SK-N-SH (cell line): ENCODE results near the gene ANXA1. TPM values are rescaled to one million over a fixed set of nuclear protein-coding genes. Genes with fewer than 3 reads are reported as not detected.

Experiments used
- CTCF ChIA-PET: fragments of 300-600, 350-600 bp; formaldehyde crosslinking; extraction: SDS; loops from one replicate; lab custom pipeline; 2021; lab: Yijun Ruan, JAX
- POLR2A ChIA-PET: fragments of 350-600 bp; sonication (Branson Sonifier 250); formaldehyde crosslinking; extraction: SDS; loops from one replicate; lab custom pipeline; 2020; ENCODE audit warnings: antibody characterized with exemption, inconsistent platforms; lab: Yijun Ruan, JAX
- DNase-seq: peaks from one replicate; pipeline ENCODE4 v3.0.0; 2012
- H2AFZ ChIP-seq: fragments of 200-600 bp; sonication (generic); 2 replicates; pipeline ENCODE4 v1.8.1; 2016; ENCODE audit warnings: antibody characterized with exemption, mild to moderate bottlenecking, low read depth
- H3F3A ChIP-seq: fragments of 200-600 bp; sonication (generic); replicated peaks from 2 replicates; pipeline ENCODE3; 2016; ENCODE audit warnings: antibody characterized with exemption, mild to moderate bottlenecking; ENCODE audit not compliant: insufficient read depth
- H3K27ac ChIP-seq, 2 experiments: fragments of 200-500 bp in 1 of 2; fragments of 200-600 bp in 1 of 2; sonication (Bioruptor generic) in 1 of 2; sonication (generic), shearing (Covaris generic) in 1 of 2; 2 replicates each; pipeline versions ENCODE4 v1.5.1 to v1.6.1; 2014 to 2016; ENCODE audit warnings: low read depth in 2 of 2, inconsistent platforms in 1 of 2, low read length in 1 of 2, mild to moderate bottlenecking in 1 of 2, mixed read lengths in 1 of 2
- H3K27me3 ChIP-seq: fragments of 200-600 bp; sonication (generic), shearing (Covaris generic); 2 replicates; pipeline ENCODE4 v1.6.1; 2016; ENCODE audit warnings: mixed run types; ENCODE audit not compliant: insufficient read depth
- H3K36me3 ChIP-seq, 2 experiments: fragments of 200-500 bp in 1 of 2; fragments of 200-600 bp in 1 of 2; sonication (Bioruptor generic) in 1 of 2; sonication (generic) in 1 of 2; replicated peaks in 1 of 2; 2 replicates each; pipeline versions ENCODE3 to v1.5.1; 2014 to 2016; ENCODE audit warnings: low read length in 1 of 2, mild to moderate bottlenecking in 1 of 2; ENCODE audit not compliant: insufficient read depth in 2 of 2, control insufficient read depth in 1 of 2
- H3K4me1 ChIP-seq, 2 experiments: fragments of 200-500 bp in 1 of 2; fragments of 200-600 bp in 1 of 2; sonication (Bioruptor generic) in 1 of 2; sonication (generic), shearing (Covaris generic) in 1 of 2; 2 replicates each; pipeline versions ENCODE4 v1.5.1 to v1.6.1; 2014 to 2016; ENCODE audit warnings: low read depth in 1 of 2, low read length in 1 of 2, mixed run types in 1 of 2; ENCODE audit not compliant: insufficient read depth in 2 of 2, control insufficient read depth in 1 of 2
- H3K4me2 ChIP-seq: fragments of 200-600 bp; sonication (generic), shearing (Covaris generic); 2 replicates; pipeline ENCODE4 v1.6.1; 2017; ENCODE audit warnings: mixed run types
- H3K4me3 ChIP-seq, 2 experiments: fragments of 200-500 bp in 1 of 2; fragments of 200-600 bp in 1 of 2; sonication (Bioruptor generic) in 1 of 2; sonication (generic), shearing (Covaris generic) in 1 of 2; 2 replicates each; pipeline versions ENCODE4 v1.5.1 to v1.8.1; 2014 to 2016; ENCODE audit warnings: low read depth in 2 of 2, inconsistent platforms in 1 of 2, low read length in 1 of 2, mild to moderate bottlenecking in 1 of 2, mixed read lengths in 1 of 2, moderate library complexity in 1 of 2
- H3K79me2 ChIP-seq: fragments of 200-600 bp; sonication (generic); 2 replicates; pipeline ENCODE4 v1.8.1; 2017; ENCODE audit warnings: mild to moderate bottlenecking; ENCODE audit not compliant: insufficient read depth
- H3K9ac ChIP-seq: fragments of 200-600 bp; sonication (generic); 2 replicates; pipeline ENCODE4 v1.6.1; 2017; ENCODE audit warnings: mixed run types
- H3K9me2 ChIP-seq: fragments of 200-600 bp; sonication (generic); 2 replicates; pipeline ENCODE4 v1.6.1; 2017; ENCODE audit warnings: mixed run types
- H3K9me3 ChIP-seq: fragments of 200-600 bp; sonication (generic); 2 replicates; pipeline ENCODE4 v1.6.1; 2017; ENCODE audit warnings: mixed run types, mild to moderate bottlenecking, moderate library complexity
- H4K20me1 ChIP-seq: fragments of 200-600 bp; sonication (generic); 2 replicates; pipeline ENCODE4 v1.6.1; 2017; ENCODE audit warnings: mild to moderate bottlenecking, mixed run types; ENCODE audit not compliant: insufficient read depth
- CHD2 ChIP-seq: fragments of 150-350 bp; IDR thresholded peaks from 2 replicates; pipeline ENCODE4 v1.6.1; 2018; ENCODE audit warnings: low read length; ENCODE audit not compliant: partially characterized antibody
- CTCF ChIP-seq: fragments of 200-600 bp; sonication (generic); IDR thresholded peaks from 2 replicates; pipeline ENCODE4 v1.6.1; 2017; ENCODE audit warnings: antibody characterized with exemption, mild to moderate bottlenecking, moderate library complexity
- EZH2phosphoT487 ChIP-seq: fragments of 200-600 bp; sonication (generic); IDR thresholded peaks from 2 replicates; pipeline ENCODE4 v1.6.1; 2017; ENCODE audit warnings: low read depth, mixed run types, mild to moderate bottlenecking, antibody characterized with exemption, moderate library complexity, borderline replicate concordance
- FOSL2 ChIP-seq: IDR thresholded peaks from 2 replicates; pipeline ENCODE4 v1.4.0; 2012; ENCODE audit warnings: low read depth, mild to moderate bottlenecking, moderate library complexity, borderline replicate concordance
- GABPA ChIP-seq: IDR thresholded peaks from 2 replicates; pipeline ENCODE4 v1.4.0; 2012; ENCODE audit warnings: low read depth, mild to moderate bottlenecking
- IRF3 ChIP-seq: fragments of 150-350 bp; IDR thresholded peaks from 2 replicates; pipeline ENCODE4 v1.6.1; 2016; ENCODE audit warnings: mild to moderate bottlenecking, low read depth, low read length
- MEF2A ChIP-seq: IDR thresholded peaks from 2 replicates; pipeline ENCODE4 v1.4.0; 2012; ENCODE audit warnings: low read depth, borderline replicate concordance
- MXI1 ChIP-seq: IDR thresholded peaks from 2 replicates; pipeline ENCODE4 v1.6.1; 2012; ENCODE audit warnings: mild to moderate bottlenecking, low read depth, low read length, improper control_type of control experiment
- NFIC ChIP-seq: IDR thresholded peaks from 2 replicates; pipeline ENCODE4 v1.4.0; 2012; ENCODE audit warnings: borderline replicate concordance
- NRF1 ChIP-seq: IDR thresholded peaks from 2 replicates; pipeline ENCODE4 v1.6.1; 2012; ENCODE audit warnings: low read depth, mild to moderate bottlenecking, low read length
- POLR2AphosphoS5 ChIP-seq: IDR thresholded peaks from 2 replicates; pipeline ENCODE4 v1.6.1; 2012; ENCODE audit warnings: low read depth, low read length
- RCOR1 ChIP-seq: fragments of 150-350 bp; IDR thresholded peaks from 2 replicates; pipeline ENCODE4 v1.6.1; 2017; ENCODE audit warnings: antibody characterized with exemption, low read length
- REST ChIP-seq: IDR thresholded peaks from 2 replicates; pipeline ENCODE4 v1.6.1; 2012; ENCODE audit warnings: mild to moderate bottlenecking, low read depth, low read length, moderate library complexity
- RFX5 ChIP-seq: IDR thresholded peaks from 2 replicates; pipeline ENCODE4 v1.6.1; 2012; ENCODE audit warnings: mild to moderate bottlenecking, improper control_type of control experiment, low read length
- SMC3 ChIP-seq: IDR thresholded peaks from 2 replicates; pipeline ENCODE4 v1.6.1; 2012; ENCODE audit warnings: low read depth, low read length, improper control_type of control experiment
- TEAD4 ChIP-seq: IDR thresholded peaks from 2 replicates; pipeline ENCODE4 v1.4.0; 2012; ENCODE audit warnings: mild to moderate bottlenecking, borderline replicate concordance; ENCODE audit not compliant: insufficient read depth
- USF2 ChIP-seq: fragments of 150-350 bp; IDR thresholded peaks from 2 replicates; pipeline ENCODE4 v1.6.1; 2017; ENCODE audit warnings: antibody characterized with exemption, low read length, low read depth, borderline replicate concordance
- YY1 ChIP-seq: IDR thresholded peaks from 2 replicates; pipeline ENCODE4 v1.4.0; 2012; ENCODE audit warnings: low read depth, mild to moderate bottlenecking
- ZBTB33 ChIP-seq: IDR thresholded peaks from 2 replicates; pipeline ENCODE4 v1.4.0; 2012; ENCODE audit warnings: low read depth, borderline replicate concordance
- WGBS: methylation state at CpG from one replicate; pipeline ENCODE4 v1.1.6; 2017; ENCODE audit warnings: low lambda C conversion rate; 5-methylcytosine and 5-hydroxymethylcytosine counted together
- polyA plus RNA-seq, 3 experiments: library from polyadenylated mRNA; depleted of rRNA; stranded (reverse); fragments of >200 nt; gene quantifications; 2 replicates each; pipeline ENCODE4 v1.2.3, GENCODE V29; 2012

The ANXA1 gene
- polyA plus RNA-seq, 1 of the 3 experiments (the other 2 are of a cell fraction) = 443 TPM

- POLR2A ChIA-PET = no interaction called here
- CTCF ChIA-PET = no interaction called here
- WGBS = 16% methylated on average over 2 of the region's 2 CpGs
Observed at GRCh38 chr9:73152953-73153352, 1.3 kb downstream of the ANXA1 start.

More at GRCh38 chr9:73152953-73153352, 1.3 kb downstream of the ANXA1 start:
- Histone ChIP-seq H3K4me1 (peaks cover 0 to 42% of the 10 kb centered on the region in 2 experiments; a peak in 2 of 4 replicates), H3K9me3 (no peaks in the 10 kb centered on the region), H3K79me2 (peaks cover 77% of the 10 kb centered on the region), H3K36me3 (peaks cover 2 to 42% of the 10 kb centered on the region in 2 experiments), H3K4me2 (peak overlapping the region; percentile 87), H3K27me3 (no peaks in the 10 kb centered on the region), H3F3A (peaks cover 57% of the 10 kb centered on the region), H4K20me1 (peaks cover 53% of the 10 kb centered on the region), H3K9ac (peak overlapping the region; percentile 98), H2AFZ (no peak overlapping the region), H3K9me2 (no peaks in the 10 kb centered on the region), H3K27ac (peak overlapping the region; percentile 53 to 95; a peak in 3 of 4 replicates), H3K4me3 (peak overlapping the region; percentile 48 to 71; a peak in 3 of 4 replicates)
- DNase-seq = no peak
- TF ChIP-seq MEF2A = no peak
- no peak for TF ChIP-seq IRF3
- TF ChIP-seq CTCF = no peak
- TF ChIP-seq SMC3 = no peak
- no peak for TF ChIP-seq NFIC
- TF ChIP-seq USF2 = no peak
- no peak for TF ChIP-seq TEAD4
- no peak for TF ChIP-seq FOSL2
- TF ChIP-seq EZH2phosphoT487 = no peak
- TF ChIP-seq POLR2AphosphoS5 = no peak
- TF ChIP-seq REST = no peak
- TF ChIP-seq CHD2 = no peak
- no peak for TF ChIP-seq RCOR1
- TF ChIP-seq MXI1 = no peak
- no peak for TF ChIP-seq GABPA
- TF ChIP-seq ZBTB33 = no peak
- TF ChIP-seq YY1 = no peak; the same call in 1 of the 2 replicates
- no peak for TF ChIP-seq NRF1
- TF ChIP-seq RFX5 = no peak
